ENCODE measurements around the gene SREK1. TPM values are rescaled to one million over a fixed set of nuclear protein-coding genes. Genes with fewer than 3 reads are reported as not detected.

Gene SREK1
- total RNA-seq, 1 experiment from 2014 or later, result 95.9 TPM

DNA sequence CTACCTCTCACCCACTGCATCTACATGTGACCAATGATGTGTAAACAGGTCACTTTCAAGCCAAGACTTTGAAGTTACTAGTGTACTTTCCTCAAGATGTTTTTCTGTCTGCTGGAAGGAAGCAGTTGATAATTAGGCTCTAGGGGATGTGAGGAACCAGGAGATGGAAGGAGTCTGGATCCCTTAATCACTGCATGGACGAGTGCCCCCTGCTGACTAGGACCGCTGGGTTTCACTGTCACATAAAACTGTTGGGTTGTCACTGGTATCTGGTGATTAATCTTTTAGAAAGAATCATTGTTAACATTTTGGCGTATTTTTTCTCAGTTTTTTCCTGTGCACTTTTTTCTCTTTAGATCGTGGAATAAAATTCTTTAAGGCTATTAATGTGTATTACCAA, 79.5 kb downstream of the SREK1 start:
- Histone ChIP-seq H3K27ac (ENCODE audit: low read depth, low read length, poor library complexity, severe bottlenecking) (no peak overlapping the region), H3K36me3 (ENCODE audit: insufficient read depth, low read length, poor library complexity, severe bottlenecking) (no peaks in the 10 kb centered on the region), H3K4me3 (ENCODE audit: low read depth, low read length, poor library complexity, severe bottlenecking) (no peak overlapping the region), H3K9me3 (ENCODE audit: low read depth, low read length, poor library complexity, severe bottlenecking) (no peaks in the 10 kb centered on the region), H3K27me3 (replicated peaks; ENCODE audit: insufficient read depth, low read depth, low read length, poor library complexity) (no peaks in the 10 kb centered on the region), H3K4me1 (ENCODE audit: insufficient read depth, low read length, poor library complexity, severe bottlenecking) (no peaks in the 10 kb centered on the region)
- no TSS peak for BruUV-seq (replicated peaks)
- DNase-seq (ENCODE audit: low spot score), result peak; percentile 48
- ChIA-PET CTCF (no interaction called here), POLR2A (ENCODE audit: low non-redundant PET) (no interaction called here)
- intact Hi-C loops (cut with micrococcal nuclease; ENCODE audit: unreplicated experiment), result no loop called here
- TF ChIP-seq, protein P1, sequence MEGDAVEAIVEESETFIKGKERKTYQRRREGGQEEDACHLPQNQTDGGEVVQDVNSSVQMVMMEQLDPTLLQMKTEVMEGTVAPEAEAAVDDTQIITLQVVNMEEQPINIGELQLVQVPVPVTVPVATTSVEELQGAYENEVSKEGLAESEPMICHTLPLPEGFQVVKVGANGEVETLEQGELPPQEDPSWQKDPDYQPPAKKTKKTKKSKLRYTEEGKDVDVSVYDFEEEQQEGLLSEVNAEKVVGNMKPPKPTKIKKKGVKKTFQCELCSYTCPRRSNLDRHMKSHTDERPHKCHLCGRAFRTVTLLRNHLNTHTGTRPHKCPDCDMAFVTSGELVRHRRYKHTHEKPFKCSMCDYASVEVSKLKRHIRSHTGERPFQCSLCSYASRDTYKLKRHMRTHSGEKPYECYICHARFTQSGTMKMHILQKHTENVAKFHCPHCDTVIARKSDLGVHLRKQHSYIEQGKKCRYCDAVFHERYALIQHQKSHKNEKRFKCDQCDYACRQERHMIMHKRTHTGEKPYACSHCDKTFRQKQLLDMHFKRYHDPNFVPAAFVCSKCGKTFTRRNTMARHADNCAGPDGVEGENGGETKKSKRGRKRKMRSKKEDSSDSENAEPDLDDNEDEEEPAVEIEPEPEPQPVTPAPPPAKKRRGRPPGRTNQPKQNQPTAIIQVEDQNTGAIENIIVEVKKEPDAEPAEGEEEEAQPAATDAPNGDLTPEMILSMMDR (conservative IDR thresholded peaks at IDR 0.05; ENCODE audit: low read depth, low read length), result peak; percentile 62
- no peak for TF ChIP-seq EZH2 (IDR thresholded peaks at IDR 0.05; ENCODE audit: borderline replicate concordance, low read depth, low read length, poor library complexity, severe bottlenecking)

- ChIA-PET POLR2A (ENCODE audit: low non-redundant PET) (no interaction called here), CTCF (no interaction called here)
- Histone ChIP-seq H3K27me3 (replicated peaks; ENCODE audit: insufficient read depth, low read depth, low read length, poor library complexity) (no peaks in the 10 kb centered on the region), H3K36me3 (ENCODE audit: insufficient read depth, low read length, poor library complexity, severe bottlenecking) (no peaks in the 10 kb centered on the region), H3K9me3 (ENCODE audit: low read depth, low read length, poor library complexity, severe bottlenecking) (no peaks in the 10 kb centered on the region), H3K27ac (ENCODE audit: low read depth, low read length, poor library complexity, severe bottlenecking) (no peak overlapping the region), H3K4me1 (ENCODE audit: insufficient read depth, low read length, poor library complexity, severe bottlenecking) (no peaks in the 10 kb centered on the region), H3K4me3 (ENCODE audit: low read depth, low read length, poor library complexity, severe bottlenecking) (no peak overlapping the region)
- TF ChIP-seq EZH2 (IDR thresholded peaks at IDR 0.05; ENCODE audit: borderline replicate concordance, low read depth, low read length, poor library complexity, severe bottlenecking), result no peak
- TF ChIP-seq, protein P1 (conservative IDR thresholded peaks at IDR 0.05; ENCODE audit: low read depth, low read length), result no peak
- no TSS peak for BruUV-seq (replicated peaks)
- intact Hi-C loops (cut with micrococcal nuclease; ENCODE audit: unreplicated experiment), result no loop called here
- DNase-seq (ENCODE audit: low spot score), result no peak
Measured at GRCh38 chr5:66224274-66224673, 80.2 kb downstream of the SREK1 start.

DNA sequence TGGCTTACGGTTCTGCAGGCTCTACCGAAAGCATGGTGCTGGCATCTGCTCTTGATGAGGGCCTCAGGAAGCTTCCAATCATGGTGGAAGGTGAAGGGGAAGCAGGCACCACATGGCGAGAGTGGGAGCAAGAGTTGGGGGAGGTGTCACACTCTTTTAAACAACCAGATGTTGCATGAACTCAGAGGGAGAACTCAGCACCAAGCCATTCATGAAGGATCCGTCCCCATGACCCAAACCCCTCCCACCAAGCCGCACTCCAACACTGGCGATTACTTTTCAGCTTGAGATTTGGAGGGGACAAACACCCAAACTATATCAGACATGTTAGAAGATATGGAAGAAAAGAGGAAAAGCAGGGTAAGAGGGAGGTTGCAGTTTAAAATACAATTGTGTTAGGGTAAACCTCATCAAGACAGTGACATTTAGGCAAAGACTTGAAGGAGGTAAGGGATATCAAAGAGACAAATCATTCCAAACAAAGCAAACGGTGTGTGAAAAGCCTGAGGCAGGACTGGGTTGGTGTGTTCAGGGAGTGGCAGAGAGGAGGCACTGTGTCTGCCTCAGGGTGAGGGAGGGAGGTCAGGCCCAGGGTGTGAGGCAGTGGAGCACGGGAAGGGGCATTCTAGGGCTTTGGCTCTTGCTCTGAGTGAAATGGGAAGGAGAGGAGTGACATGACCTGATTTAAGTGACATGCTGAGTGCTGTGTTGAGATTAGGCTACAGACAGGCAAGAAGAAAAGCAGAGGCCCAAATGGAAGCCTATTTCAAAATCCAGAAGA, 80.9 kb downstream of the SREK1 start:
- no TSS peak for BruUV-seq (replicated peaks)
- H3K4me3 ChIP-seq (ENCODE audit: low read depth, low read length, poor library complexity, severe bottlenecking), result no peak overlapping the region
- intact Hi-C loops (cut with micrococcal nuclease; ENCODE audit: unreplicated experiment), result no loop called here
- H3K4me1 ChIP-seq (ENCODE audit: insufficient read depth, low read length, poor library complexity, severe bottlenecking), result no peaks in the 10 kb centered on the region
- POLR2A ChIA-PET (ENCODE audit: low non-redundant PET), result no interaction called here
- no peak overlapping the region for H3K27ac ChIP-seq (ENCODE audit: low read depth, low read length, poor library complexity, severe bottlenecking)
- CTCF ChIA-PET, result no interaction called here
- no peaks in the 10 kb centered on the region for H3K27me3 ChIP-seq (replicated peaks; ENCODE audit: insufficient read depth, low read depth, low read length, poor library complexity)
- H3K36me3 ChIP-seq (ENCODE audit: insufficient read depth, low read length, poor library complexity, severe bottlenecking), result no peaks in the 10 kb centered on the region
- H3K9me3 ChIP-seq (ENCODE audit: low read depth, low read length, poor library complexity, severe bottlenecking), result no peaks in the 10 kb centered on the region
- TF ChIP-seq EZH2 (IDR thresholded peaks at IDR 0.05; ENCODE audit: borderline replicate concordance, low read depth, low read length, poor library complexity, severe bottlenecking), result no peak
- TF ChIP-seq, protein P1 (conservative IDR thresholded peaks at IDR 0.05; ENCODE audit: low read depth, low read length), result no peak
- DNase-seq (ENCODE audit: low spot score), result no peak
